ENCODE data around the gene KCTD7.

- no peak for TF ChIP-seq POLR2A (IDR thresholded peaks at IDR 0.05)
- TF ChIP-seq CTCF (IDR thresholded peaks at IDR 0.05), result no peak
These were observed 38.5 kb downstream of the KCTD7 start for GRCh38 chr7:66667023-66667728.
